Neural cell (in vitro differentiated cells): Measurements from ENCODE around the gene TRMO. TPM values are rescaled to one million over a fixed set of nuclear protein-coding genes. Genes with fewer than 3 reads are reported as not detected.

Experiments
- H2AFZ ChIP-seq: fragments of 200-600, 300-800 bp; sonication (generic), shearing (Covaris generic); 2 replicates; pipeline ENCODE4 v1.6.0; 2014; ENCODE audit warnings: low read depth, mild to moderate bottlenecking, antibody characterized with exemption, low read length, moderate library complexity
- H3F3A ChIP-seq: fragments of 200-600 bp; shearing (Covaris generic); 2 replicates; pipeline ENCODE4 v1.6.1; 2016; ENCODE audit warnings: mild to moderate bottlenecking, moderate library complexity, mixed read lengths, antibody characterized with exemption, low read length; ENCODE audit not compliant: insufficient read depth, poor library complexity, severe bottlenecking
- H3K27ac ChIP-seq: fragments of 200-600, 300-800 bp; sonication (generic), shearing (Covaris generic); 2 replicates; pipeline ENCODE4 v1.5.1; 2014; ENCODE audit warnings: mild to moderate bottlenecking, low read length, moderate library complexity
- H3K27me3 ChIP-seq: fragments of 300-800, 200-600 bp; sonication (generic), shearing (Covaris generic); 2 replicates; pipeline ENCODE4 v1.6.0; 2014; ENCODE audit warnings: mild to moderate bottlenecking, low read depth, low read length, moderate library complexity; ENCODE audit not compliant: insufficient read depth
- H3K36me3 ChIP-seq: fragments of 300-800, 200-600 bp; sonication (generic), shearing (Covaris generic); 2 replicates; pipeline ENCODE4 v1.5.1; 2014; ENCODE audit warnings: mild to moderate bottlenecking, antibody characterized with exemption, low read length, moderate library complexity; ENCODE audit not compliant: insufficient read depth
- H3K4me2 ChIP-seq: fragments of 300-800, 200-600 bp; sonication (generic), shearing (Covaris generic); 2 replicates; pipeline ENCODE4 v1.6.0; 2014; ENCODE audit warnings: mild to moderate bottlenecking, low read length
- H3K4me3 ChIP-seq: fragments of 300-800, 200-600 bp; sonication (generic), shearing (Covaris generic); 2 replicates; pipeline ENCODE4 v1.5.1; 2014; ENCODE audit warnings: mild to moderate bottlenecking, low read length, moderate library complexity
- H3K79me2 ChIP-seq: fragments of 200-600 bp; shearing (Covaris generic); replicated peaks from 2 replicates; pipeline ENCODE4 v1.6.0; 2014; ENCODE audit warnings: mild to moderate bottlenecking, low read length, moderate library complexity; ENCODE audit not compliant: insufficient read depth
- H3K9ac ChIP-seq: fragments of 300-800, 200-600 bp; sonication (generic), shearing (Covaris generic); 2 replicates; pipeline ENCODE4 v1.6.1; 2016; ENCODE audit warnings: mild to moderate bottlenecking, low read length, mixed read lengths
- H3K9me2 ChIP-seq: fragments of 200-600 bp; shearing (Covaris generic); 2 replicates; pipeline ENCODE4 v1.6.1; 2016; ENCODE audit warnings: mild to moderate bottlenecking, low read length, mixed read lengths; ENCODE audit not compliant: insufficient read depth
- H3K9me3 ChIP-seq: fragments of 200-600, 300-800 bp; sonication (generic), shearing (Covaris generic); 2 replicates; pipeline ENCODE4 v1.6.1; 2016; ENCODE audit warnings: mild to moderate bottlenecking, mixed run types, low read length, moderate library complexity, mixed read lengths
- H4K20me1 ChIP-seq: fragments of 200-600 bp; shearing (Covaris generic); 2 replicates; pipeline ENCODE4 v1.6.1; 2016; ENCODE audit warnings: mild to moderate bottlenecking, mixed run types; ENCODE audit not compliant: insufficient read depth
- CTCF ChIP-seq: fragments of 450-650 bp; IDR thresholded peaks from 2 replicates; pipeline ENCODE4 v1.5.1; 2014; ENCODE audit warnings: antibody characterized with exemption, mild to moderate bottlenecking, moderate library complexity; ENCODE audit not compliant: poor library complexity, severe bottlenecking
- EP300 ChIP-seq: fragments of 450-650 bp; conservative IDR thresholded peaks from 2 replicates; pipeline ENCODE4 v1.6.1; 2014; ENCODE audit warnings: antibody characterized with exemption, mild to moderate bottlenecking, moderate library complexity; ENCODE audit not compliant: poor library complexity, severe bottlenecking
- EZH2 ChIP-seq: fragments of 200-600, 300-800 bp; shearing (Covaris generic), sonication (generic); IDR thresholded peaks from 2 replicates; pipeline ENCODE4 v1.6.1; 2014; ENCODE audit warnings: antibody characterized with exemption, low read length, borderline replicate concordance, mild to moderate bottlenecking; ENCODE audit not compliant: insufficient read depth, poor library complexity, severe bottlenecking
- MXI1 ChIP-seq: fragments of 450-650 bp; conservative IDR thresholded peaks from 2 replicates; pipeline ENCODE4 v1.6.1; 2014; ENCODE audit warnings: antibody characterized with exemption, mild to moderate bottlenecking; ENCODE audit not compliant: poor library complexity, severe bottlenecking
- POLR2AphosphoS5 ChIP-seq: IDR thresholded peaks from 2 replicates; pipeline ENCODE4 v1.6.1; 2012
- RAD21 ChIP-seq: fragments of 450-650 bp; conservative IDR thresholded peaks from 2 replicates; pipeline ENCODE4 v1.6.1; 2014; ENCODE audit warnings: antibody characterized with exemption, mild to moderate bottlenecking, moderate library complexity
- SMC3 ChIP-seq: fragments of 450-650 bp; conservative IDR thresholded peaks from 2 replicates; pipeline ENCODE4 v1.6.1; 2014; ENCODE audit warnings: antibody characterized with exemption, mild to moderate bottlenecking, moderate library complexity; ENCODE audit not compliant: poor library complexity
- TAF1 ChIP-seq: IDR thresholded peaks from 2 replicates; pipeline ENCODE4 v1.6.1; 2012; ENCODE audit warnings: low read depth
- polyA plus RNA-seq: library from polyadenylated mRNA; depleted of rRNA; stranded (reverse); fragments of >200 nt; gene quantifications from 2 replicates; pipeline ENCODE4 v1.2.3, GENCODE V29; 2014
- TF ChIP-seq, protein P1 (sequence below): IDR thresholded peaks from 2 replicates; pipeline ENCODE4 v1.6.1; 2012; ENCODE audit warnings: borderline replicate concordance

TRMO gene
- polyA plus RNA-seq, 1 donor from 2014 or later = 15.4 TPM

- H4K20me1 ChIP-seq = no peaks in the 10 kb centered on the region
- TF ChIP-seq MXI1 = no peak
- H3K79me2 ChIP-seq = no peaks in the 10 kb centered on the region
- H3K4me2 ChIP-seq = no peak overlapping the region
- H3K36me3 ChIP-seq = no peaks in the 10 kb centered on the region
- no peak overlapping the region for H3K4me3 ChIP-seq
- no peaks in the 10 kb centered on the region for H3K9me2 ChIP-seq
- H2AFZ ChIP-seq = no peak overlapping the region
- H3K27ac ChIP-seq = no peak overlapping the region
- H3K27me3 ChIP-seq = no peaks in the 10 kb centered on the region
- H3K9me3 ChIP-seq = no peaks in the 10 kb centered on the region
- H3K9ac ChIP-seq = no peak overlapping the region
- no peaks in the 10 kb centered on the region for H3F3A ChIP-seq
Observed at GRCh38 chr9:97910357-97910756, 11.9 kb downstream of the TRMO start.

GRCh38 chr9:97908705-97909104 is 13.6 kb downstream of the TRMO start:
- H3K79me2 ChIP-seq = no peaks in the 10 kb centered on the region
- no peak overlapping the region for H3K4me3 ChIP-seq
- H4K20me1 ChIP-seq = no peaks in the 10 kb centered on the region
- H2AFZ ChIP-seq = no peak overlapping the region
- H3K27me3 ChIP-seq = no peaks in the 10 kb centered on the region
- no peak overlapping the region for H3K9ac ChIP-seq
- H3K27ac ChIP-seq = no peak overlapping the region
- H3K4me2 ChIP-seq = no peak overlapping the region
- no peaks in the 10 kb centered on the region for H3F3A ChIP-seq
- H3K9me3 ChIP-seq = no peaks in the 10 kb centered on the region
- H3K9me2 ChIP-seq = no peaks in the 10 kb centered on the region
- TF ChIP-seq EZH2 (no peak), EP300 (no peak), MXI1 (no peak), CTCF (no peak), TAF1 (no peak), RAD21 (no peak), SMC3 (no peak), POLR2AphosphoS5 (no peak)
- TF ChIP-seq, protein P1, sequence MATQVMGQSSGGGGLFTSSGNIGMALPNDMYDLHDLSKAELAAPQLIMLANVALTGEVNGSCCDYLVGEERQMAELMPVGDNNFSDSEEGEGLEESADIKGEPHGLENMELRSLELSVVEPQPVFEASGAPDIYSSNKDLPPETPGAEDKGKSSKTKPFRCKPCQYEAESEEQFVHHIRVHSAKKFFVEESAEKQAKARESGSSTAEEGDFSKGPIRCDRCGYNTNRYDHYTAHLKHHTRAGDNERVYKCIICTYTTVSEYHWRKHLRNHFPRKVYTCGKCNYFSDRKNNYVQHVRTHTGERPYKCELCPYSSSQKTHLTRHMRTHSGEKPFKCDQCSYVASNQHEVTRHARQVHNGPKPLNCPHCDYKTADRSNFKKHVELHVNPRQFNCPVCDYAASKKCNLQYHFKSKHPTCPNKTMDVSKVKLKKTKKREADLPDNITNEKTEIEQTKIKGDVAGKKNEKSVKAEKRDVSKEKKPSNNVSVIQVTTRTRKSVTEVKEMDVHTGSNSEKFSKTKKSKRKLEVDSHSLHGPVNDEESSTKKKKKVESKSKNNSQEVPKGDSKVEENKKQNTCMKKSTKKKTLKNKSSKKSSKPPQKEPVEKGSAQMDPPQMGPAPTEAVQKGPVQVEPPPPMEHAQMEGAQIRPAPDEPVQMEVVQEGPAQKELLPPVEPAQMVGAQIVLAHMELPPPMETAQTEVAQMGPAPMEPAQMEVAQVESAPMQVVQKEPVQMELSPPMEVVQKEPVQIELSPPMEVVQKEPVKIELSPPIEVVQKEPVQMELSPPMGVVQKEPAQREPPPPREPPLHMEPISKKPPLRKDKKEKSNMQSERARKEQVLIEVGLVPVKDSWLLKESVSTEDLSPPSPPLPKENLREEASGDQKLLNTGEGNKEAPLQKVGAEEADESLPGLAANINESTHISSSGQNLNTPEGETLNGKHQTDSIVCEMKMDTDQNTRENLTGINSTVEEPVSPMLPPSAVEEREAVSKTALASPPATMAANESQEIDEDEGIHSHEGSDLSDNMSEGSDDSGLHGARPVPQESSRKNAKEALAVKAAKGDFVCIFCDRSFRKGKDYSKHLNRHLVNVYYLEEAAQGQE = no peak
- H3K36me3 ChIP-seq = no peaks in the 10 kb centered on the region

DNA sequence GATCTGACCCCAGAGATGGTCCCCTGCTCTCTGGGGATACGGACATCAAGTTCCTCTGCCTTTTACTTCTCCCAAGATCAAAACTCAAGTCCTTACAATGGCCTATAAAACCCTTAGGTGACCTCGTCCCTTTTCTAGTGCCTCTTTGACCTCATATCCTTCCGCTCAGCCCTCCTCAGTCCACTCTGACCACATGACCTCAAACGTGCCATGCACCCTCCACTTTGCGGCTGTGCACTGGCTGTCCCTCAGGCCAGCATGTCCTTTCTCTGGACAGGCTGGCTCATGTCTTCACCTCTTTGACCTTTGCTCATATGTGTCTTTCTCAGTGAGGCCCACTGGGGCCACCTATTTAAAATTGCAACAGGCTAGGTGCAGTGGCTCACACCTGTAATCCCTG is 14.7 kb downstream of the TRMO start:
- no peak for TF ChIP-seq CTCF
- TF ChIP-seq TAF1 = no peak
- TF ChIP-seq MXI1 = no peak
- no peak for TF ChIP-seq POLR2AphosphoS5
- no peak for TF ChIP-seq EZH2
- TF ChIP-seq EP300 = no peak
- no peak for TF ChIP-seq RAD21
- TF ChIP-seq, protein P1 = no peak
- TF ChIP-seq SMC3 = no peak

More for the DNA sequence above, 14.7 kb downstream of the TRMO start:
- Histone ChIP-seq H3K27ac (no peak overlapping the region), H3K4me3 (no peak overlapping the region), H3K9me2 (no peaks in the 10 kb centered on the region), H3F3A (no peaks in the 10 kb centered on the region), H3K9me3 (no peaks in the 10 kb centered on the region), H2AFZ (no peak overlapping the region), H3K9ac (no peak overlapping the region), H3K4me2 (no peak overlapping the region), H3K27me3 (no peaks in the 10 kb centered on the region), H3K79me2 (no peaks in the 10 kb centered on the region), H4K20me1 (no peaks in the 10 kb centered on the region), H3K36me3 (no peaks in the 10 kb centered on the region)
